A375 (cell line): ENCODE data around the gene SLC22A7. TPM values are rescaled to one million over a fixed set of nuclear protein-coding genes. Genes with fewer than 3 reads are reported as not detected.

Experiments used
- small RNA-seq: library from RNA; depleted of rRNA; stranded (forward); fragments of <200 nt; gene quantifications from one replicate; pipeline ENCODE3, GENCODE V24; 2014
- total RNA-seq: library from RNA; depleted of rRNA; stranded (reverse); fragments of >200 nt; shearing (Covaris generic); gene quantifications from 2 replicates; pipeline ENCODE4 v1.2.3, GENCODE V29; 2014; rRNA removed

SLC22A7 gene, protein sequence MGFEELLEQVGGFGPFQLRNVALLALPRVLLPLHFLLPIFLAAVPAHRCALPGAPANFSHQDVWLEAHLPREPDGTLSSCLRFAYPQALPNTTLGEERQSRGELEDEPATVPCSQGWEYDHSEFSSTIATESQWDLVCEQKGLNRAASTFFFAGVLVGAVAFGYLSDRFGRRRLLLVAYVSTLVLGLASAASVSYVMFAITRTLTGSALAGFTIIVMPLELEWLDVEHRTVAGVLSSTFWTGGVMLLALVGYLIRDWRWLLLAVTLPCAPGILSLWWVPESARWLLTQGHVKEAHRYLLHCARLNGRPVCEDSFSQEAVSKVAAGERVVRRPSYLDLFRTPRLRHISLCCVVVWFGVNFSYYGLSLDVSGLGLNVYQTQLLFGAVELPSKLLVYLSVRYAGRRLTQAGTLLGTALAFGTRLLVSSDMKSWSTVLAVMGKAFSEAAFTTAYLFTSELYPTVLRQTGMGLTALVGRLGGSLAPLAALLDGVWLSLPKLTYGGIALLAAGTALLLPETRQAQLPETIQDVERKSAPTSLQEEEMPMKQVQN
- total RNA-seq: not detected in 2 replicates

DNA sequence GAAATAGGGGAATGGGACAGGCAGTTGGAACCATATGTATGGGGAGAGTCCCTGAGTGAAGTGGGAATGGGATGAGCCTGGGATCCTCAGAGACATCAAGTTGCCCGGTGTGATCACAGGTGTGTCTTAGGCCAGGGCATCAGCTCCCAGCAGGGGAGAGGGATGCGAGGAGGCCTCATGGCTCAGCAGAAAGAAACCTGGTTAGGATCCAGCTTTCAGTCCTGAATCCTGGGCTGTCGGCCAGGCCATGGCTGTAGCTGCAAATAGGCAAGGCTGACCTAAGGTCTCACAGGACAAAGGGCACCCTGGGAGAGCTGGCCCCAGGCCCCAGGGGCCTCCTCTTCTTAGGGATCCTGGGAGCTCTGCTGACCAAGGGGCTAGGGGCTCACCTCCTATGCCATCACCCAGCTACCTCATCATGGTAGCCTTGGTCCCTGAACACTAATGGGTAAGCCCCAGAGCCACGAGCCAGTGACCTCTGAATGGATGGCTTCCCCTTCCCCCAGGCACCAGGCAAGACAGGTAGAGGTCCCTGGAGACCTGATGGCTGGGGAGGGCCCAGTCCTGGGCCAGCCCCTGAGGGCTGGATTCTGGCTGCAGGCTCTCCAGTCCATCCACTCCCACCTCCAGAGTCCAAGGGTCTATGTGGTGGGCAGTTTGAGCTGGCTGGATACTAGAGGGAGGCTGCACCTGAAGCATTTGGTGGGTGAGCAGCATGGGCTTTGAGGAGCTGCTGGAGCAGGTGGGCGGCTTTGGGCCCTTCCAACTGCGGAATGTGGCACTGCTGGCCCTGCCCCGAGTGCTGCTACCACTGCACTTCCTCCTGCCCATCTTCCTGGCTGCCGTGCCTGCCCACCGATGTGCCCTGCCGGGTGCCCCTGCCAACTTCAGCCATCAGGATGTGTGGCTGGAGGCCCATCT, at the start of gene SLC22A7:
TSS of gene SLC22A7 (plus strand) at position 617 of the 921 bp plus-strand sequence. CDS start at position 716, 99 bp downstream.

GRCh38 chr6:43308101-43308989, 10.3 kb downstream of the SLC22A7 start, which contains the start of gene CRIP3:
TSS of gene CRIP3 (minus strand) at chr6:43308826. CDS start at chr6:43308792, 34 bp downstream.

Small RNA genes lying within 50 kb of the gene (small RNA-seq; reads per million reads assigned to genes)
- gene RPL12P47: not detected

Other genes with a start within 250 kb of the SLC22A7 start
- 22.7 and 24.6 TPM in 2 replicates for gene CUL7, start 244.4 kb upstream of the SLC22A7 start, total RNA-seq
- gene MRPL2, start 238.8 kb upstream of the SLC22A7 start, total RNA-seq: 31.0 and 31.2 TPM in 2 replicates
- 17.4 and 17.9 TPM in 2 replicates for gene KLC4, start 238.6 kb upstream of the SLC22A7 start, total RNA-seq
- gene PTK7, start 221.9 kb upstream of the SLC22A7 start, total RNA-seq: 25.7 and 27.3 TPM in 2 replicates
- 33.7 and 35.8 TPM in 2 replicates for gene SRF, start 127.0 kb upstream of the SLC22A7 start, total RNA-seq
- gene CUL9, start 116.1 kb upstream of the SLC22A7 start, total RNA-seq: 32.4 and 34.9 TPM in 2 replicates
- gene DNPH1, start 68.8 kb upstream of the SLC22A7 start, total RNA-seq: 133 and 159 TPM in 2 replicates
- gene TTBK1, start 54.8 kb upstream of the SLC22A7 start, total RNA-seq: not detected in 2 replicates
- not detected in 2 replicates for gene CRIP3, start 10.6 kb downstream of the SLC22A7 start, total RNA-seq
- gene ZNF318, start 71.4 kb downstream of the SLC22A7 start, total RNA-seq: 5.1 and 5.7 TPM in 2 replicates
- gene ABCC10, start 129.3 kb downstream of the SLC22A7 start, total RNA-seq: 7.8 and 17.8 TPM in 2 replicates
- gene DLK2, start 157.3 kb downstream of the SLC22A7 start, total RNA-seq: 4.9 and 7.1 TPM in 2 replicates
- 28.4 and 32.4 TPM in 2 replicates for gene TJAP1, start 179.3 kb downstream of the SLC22A7 start, total RNA-seq
- gene LRRC73, start 212.1 kb downstream of the SLC22A7 start, total RNA-seq: 0.93 and 1.9 TPM in 2 replicates
- 79.7 and 83.5 TPM in 2 replicates for gene YIPF3, start 218.7 kb downstream of the SLC22A7 start, total RNA-seq
- gene POLR1C, start 218.8 kb downstream of the SLC22A7 start, total RNA-seq: 40.7 and 52.3 TPM in 2 replicates